NCI-H187 treated with DMSO at 0.1 percent for 48 hours (cell line): ENCODE measurements around the gene EMX2.

ENCODE experiments used
- DNase-seq: peaks from one replicate; lab custom pipeline; 2025; lab: John Stamatoyannopoulos, UW

Gene EMX2

GRCh38 chr10:117532003-117532385, 10.6 kb upstream of the EMX2 start:
- no peak for DNase-seq

- no peak for DNase-seq
Measured at GRCh38 chr10:117532451-117533107, 10.0 kb upstream of the EMX2 start.

GRCh38 chr10:117533507-117534281, 8.9 kb upstream of the EMX2 start:
- no peak for DNase-seq

GRCh38 chr10:117534321-117535297, 7.9 kb upstream of the EMX2 start:
- no peak for DNase-seq

GRCh38 chr10:117535298-117536071, 7.1 kb upstream of the EMX2 start:
- DNase-seq = no peak

- DNase-seq = no peak
Measured at GRCh38 chr10:117536072-117536865, 6.3 kb upstream of the EMX2 start.

GRCh38 chr10:117536866-117537435, 5.6 kb upstream of the EMX2 start:
- no peak for DNase-seq

- DNase-seq = no peak
Measured at GRCh38 chr10:117537436-117537903, 5.1 kb upstream of the EMX2 start.

- no peak for DNase-seq
Measured at GRCh38 chr10:117537904-117538524, 4.5 kb upstream of the EMX2 start.

GRCh38 chr10:117539361-117539773, 3.2 kb upstream of the EMX2 start:
- no peak for DNase-seq

GRCh38 chr10:117539903-117540639, 2.5 kb upstream of the EMX2 start:
- DNase-seq = no peak

- DNase-seq = no peak
Measured at GRCh38 chr10:117540640-117541404, 1.7 kb upstream of the EMX2 start.

GRCh38 chr10:117541405-117541908, 1.1 kb upstream of the EMX2 start:
- DNase-seq = no peak

GRCh38 chr10:117541909-117542705, 439 bp upstream of the EMX2 start:
- DNase-seq = no peak

GRCh38 chr10:117543225-117544003, 868 bp downstream of the EMX2 start:
- DNase-seq = no peak

- no peak for DNase-seq
Measured at GRCh38 chr10:117544004-117544701, 1.6 kb downstream of the EMX2 start.
